ENCODE data around the gene BCL11B.

The BCL11B gene

DNA sequence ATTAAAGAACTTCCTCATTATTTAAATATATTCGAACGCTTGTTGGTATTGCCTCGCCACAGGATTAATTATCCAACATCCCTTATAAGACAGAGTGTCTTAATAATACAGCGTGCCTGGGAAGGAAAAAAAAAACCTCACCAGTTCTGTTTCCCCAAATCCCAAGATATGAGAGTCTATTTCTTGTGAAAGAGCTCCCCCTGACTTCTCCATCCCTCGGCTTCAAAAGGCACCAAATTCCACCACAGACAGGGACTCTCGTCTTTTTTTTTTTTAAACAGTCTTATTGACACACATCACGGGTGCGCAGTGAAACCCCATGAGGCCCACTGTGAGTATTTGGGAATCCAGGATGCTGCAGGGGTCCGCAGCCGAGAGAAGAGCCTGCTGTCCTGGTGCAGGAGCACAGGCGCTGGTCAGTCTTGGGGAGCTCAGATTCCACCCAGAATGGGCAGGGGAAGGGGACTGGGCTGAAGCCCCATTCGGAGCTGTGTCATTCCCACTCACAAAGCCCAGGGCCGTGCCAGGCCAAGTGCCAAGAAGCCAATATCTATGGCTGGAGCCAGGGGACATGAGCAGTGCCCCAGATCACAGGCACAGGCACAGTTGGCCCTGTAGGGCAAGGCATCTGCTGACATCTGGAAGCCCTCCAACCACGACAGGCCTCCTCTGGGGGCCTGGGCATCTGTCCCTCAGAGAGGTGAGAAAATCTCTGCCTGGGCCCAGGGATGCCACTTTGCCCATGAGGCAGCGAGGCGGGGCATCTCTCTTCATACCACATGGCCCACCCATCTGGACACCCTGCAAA, 71.9 kb downstream of the BCL11B start:
- ChIA-PET CTCF (interaction anchor here (0.5 to 0.6 kb wide), 2 partner anchors 24 to 160 kb away, joined by 3 to 4 read pairs; no protein-coding TSS in a partner anchor), POLR2A (no interaction called here)
- TF ChIP-seq LEF1 (IDR thresholded peaks at IDR 0.05; ENCODE audit: borderline replicate concordance) (no peak), SP1 (IDR thresholded peaks at IDR 0.05) (no peak), TARDBP (IDR thresholded peaks at IDR 0.05) (no peak), CTBP1 (IDR thresholded peaks at IDR 0.05; ENCODE audit: borderline replicate concordance) (no peak), L3MBTL2 (conservative IDR thresholded peaks at IDR 0.05) (no peak), PKNOX1 (IDR thresholded peaks at IDR 0.05) (no peak)
- no peak for DNase-seq (ENCODE audit: extremely low spot score)

- ChIA-PET POLR2A (no interaction called here), CTCF (no interaction called here)
- DNase-seq (ENCODE audit: extremely low spot score): no peak
- no peak for TF ChIP-seq FOXA1 (IDR thresholded peaks at IDR 0.05)
- TF ChIP-seq ARNT (IDR thresholded peaks at IDR 0.05): no peak
- no peak for TF ChIP-seq TARDBP (IDR thresholded peaks at IDR 0.05)
- TF ChIP-seq FOXM1 (IDR thresholded peaks at IDR 0.05; ENCODE audit: borderline replicate concordance): no peak
- TF ChIP-seq PKNOX1 (IDR thresholded peaks at IDR 0.05): no peak
- TF ChIP-seq FOXK2 (IDR thresholded peaks at IDR 0.05): no peak
- no peak for TF ChIP-seq CTBP1 (IDR thresholded peaks at IDR 0.05; ENCODE audit: borderline replicate concordance)
- no peak for TF ChIP-seq LEF1 (IDR thresholded peaks at IDR 0.05; ENCODE audit: borderline replicate concordance)
- no peak for TF ChIP-seq HDGF (IDR thresholded peaks at IDR 0.05; ENCODE audit: borderline replicate concordance)
- no peak for TF ChIP-seq SUZ12 (IDR thresholded peaks at IDR 0.05)
- no peak for TF ChIP-seq NFRKB (IDR thresholded peaks at IDR 0.05)
- TF ChIP-seq L3MBTL2 (conservative IDR thresholded peaks at IDR 0.05): no peak
- TF ChIP-seq ELF4 (IDR thresholded peaks at IDR 0.05): no peak
- TF ChIP-seq SP1 (IDR thresholded peaks at IDR 0.05): no peak
- no peak for TF ChIP-seq BHLHE40 (IDR thresholded peaks at IDR 0.05; ENCODE audit: borderline replicate concordance)
- TF ChIP-seq ZNF384 (IDR thresholded peaks at IDR 0.05): no peak
Observed at GRCh38 chr14:99198746-99199502, 73.1 kb downstream of the BCL11B start.

GRCh38 chr14:99196310-99196650, 75.7 kb downstream of the BCL11B start:
- TF ChIP-seq NFRKB (IDR thresholded peaks at IDR 0.05) (no peak), ARNT (IDR thresholded peaks at IDR 0.05) (no peak), CTBP1 (IDR thresholded peaks at IDR 0.05; ENCODE audit: borderline replicate concordance) (no peak), BHLHE40 (IDR thresholded peaks at IDR 0.05; ENCODE audit: borderline replicate concordance) (no peak), SUZ12 (IDR thresholded peaks at IDR 0.05) (no peak), L3MBTL2 (conservative IDR thresholded peaks at IDR 0.05) (no peak), HDGF (IDR thresholded peaks at IDR 0.05; ENCODE audit: borderline replicate concordance) (no peak), FOXA1 (IDR thresholded peaks at IDR 0.05) (no peak), FOXK2 (IDR thresholded peaks at IDR 0.05) (no peak), ELF4 (IDR thresholded peaks at IDR 0.05) (no peak), TARDBP (IDR thresholded peaks at IDR 0.05) (no peak), ZNF384 (IDR thresholded peaks at IDR 0.05) (no peak), LEF1 (IDR thresholded peaks at IDR 0.05; ENCODE audit: borderline replicate concordance) (no peak), SP1 (IDR thresholded peaks at IDR 0.05) (no peak), PKNOX1 (IDR thresholded peaks at IDR 0.05) (no peak), FOXM1 (IDR thresholded peaks at IDR 0.05; ENCODE audit: borderline replicate concordance) (no peak)
- ChIA-PET POLR2A (interaction anchor here (1.3 kb wide), 1 partner anchor 19 kb away, joined by 6 read pairs; no protein-coding TSS in a partner anchor), CTCF (no interaction called here)
- DNase-seq (ENCODE audit: extremely low spot score): no peak

- TF ChIP-seq SUZ12 (IDR thresholded peaks at IDR 0.05) (no peak), ELF4 (IDR thresholded peaks at IDR 0.05) (no peak), CTBP1 (IDR thresholded peaks at IDR 0.05; ENCODE audit: borderline replicate concordance) (no peak), PKNOX1 (IDR thresholded peaks at IDR 0.05) (no peak), FOXA1 (IDR thresholded peaks at IDR 0.05) (no peak), FOXM1 (IDR thresholded peaks at IDR 0.05; ENCODE audit: borderline replicate concordance) (no peak), BHLHE40 (IDR thresholded peaks at IDR 0.05; ENCODE audit: borderline replicate concordance) (no peak), FOXK2 (IDR thresholded peaks at IDR 0.05) (no peak), L3MBTL2 (conservative IDR thresholded peaks at IDR 0.05) (no peak), LEF1 (IDR thresholded peaks at IDR 0.05; ENCODE audit: borderline replicate concordance) (no peak)
- CTCF ChIA-PET: no interaction called here
- POLR2A ChIA-PET: interaction anchor here (1.3 kb wide), 1 partner anchor 19 kb away, joined by 6 read pairs; no protein-coding TSS in a partner anchor
- no peak for DNase-seq (ENCODE audit: extremely low spot score)
Observed at GRCh38 chr14:99195602-99196309, 76.2 kb downstream of the BCL11B start.

Measured in HEK293T (cell line).